ENCODE results near the gene MOAP1. TPM values are rescaled to one million over a fixed set of nuclear protein-coding genes. Genes with fewer than 3 reads are reported as not detected.
"Not testable (repeated sequence)": the region's sequence is repeated elsewhere in the genome, so short reads cannot be mapped to it uniquely, and the experiment has no call there.

MOAP1 gene
- 10 to 100 TPM; 31.2 to 39.0 TPM for total RNA-seq

DNA sequence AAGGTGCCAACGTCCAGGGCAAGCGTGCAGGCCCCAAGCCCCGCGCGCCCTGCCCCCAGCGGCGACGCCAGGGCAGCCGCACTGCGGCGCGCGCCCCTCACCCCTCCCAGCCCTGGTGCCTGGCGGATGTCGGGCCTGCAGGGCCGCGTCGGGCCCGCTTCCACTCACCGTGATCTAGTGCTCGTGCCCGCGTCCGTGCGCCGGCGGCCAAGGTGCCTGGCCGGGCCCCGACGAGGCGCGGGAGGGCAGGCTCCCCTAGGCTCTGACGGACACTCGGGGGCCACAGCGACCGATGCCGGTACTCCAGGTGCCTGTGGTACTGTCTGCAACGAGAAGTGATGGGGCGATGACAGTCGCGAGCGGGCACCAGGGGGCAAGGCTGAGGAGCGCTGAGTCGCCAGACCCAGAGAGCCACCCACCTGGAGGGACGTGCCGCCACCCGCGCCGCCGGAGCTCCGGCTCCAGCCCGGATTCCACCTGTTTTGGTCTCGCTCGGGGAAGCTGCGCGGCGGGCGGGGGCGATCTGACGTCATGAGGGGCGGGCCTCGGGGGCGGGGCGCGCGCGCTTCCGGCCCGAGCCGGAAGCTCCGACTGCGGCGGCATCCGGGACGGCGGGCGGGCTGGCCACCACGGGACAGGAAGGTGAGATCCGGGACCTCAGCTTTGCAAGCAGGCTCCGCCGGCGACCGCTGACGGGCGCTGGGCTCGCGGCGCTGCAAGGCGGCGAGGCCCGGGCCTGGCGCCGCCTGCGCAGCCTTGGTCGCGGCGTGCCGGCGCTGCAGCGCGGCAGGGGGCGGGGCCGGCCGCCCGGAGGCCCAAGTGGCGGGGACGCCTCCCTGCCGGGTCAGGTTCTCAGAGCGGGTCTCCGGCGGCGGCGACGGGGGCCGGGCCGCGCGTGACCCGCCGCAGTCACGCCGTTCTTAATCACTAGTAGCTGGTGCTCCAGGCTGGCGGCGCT lies at the start of gene MOAP1, which contains the start of gene LYSET:
MOAP1 (minus strand) TSS at position 507 of the 958 bp plus-strand sequence. CDS start 655 bp downstream, outside the sequence.
LYSET (plus strand) TSS at position 927 of the 958 bp plus-strand sequence. CDS start 89 bp downstream, outside the sequence.
- Histone ChIP-seq H3K27ac (peak within 1 kb of the TSS; percentile 93 to 95), H3K27me3 (replicated peaks; ENCODE audit: insufficient read depth) (no peaks in the 10 kb centered on the region), H3K36me3 (no peaks in the 10 kb centered on the region), H3K4me3 (peak within 1 kb of the TSS; percentile 85 to 92), H3K9me3 (no peaks in the 10 kb centered on the region), H3K4me1 (replicated peaks) (peaks cover 5% of the 10 kb centered on the region)
- DNase-seq (ENCODE audit: low spot score) = peak; percentile 84
- WGBS = under 1% methylated on average over 69 of the region's 124 CpGs
- TF ChIP-seq CTCF (IDR thresholded peaks at IDR 0.05) = peak in 3 of 4 experiments; percentile 9 to 44 (median 28)
- TF ChIP-seq POLR2A (IDR thresholded peaks at IDR 0.05) = peak; percentile 94
- peak; percentile 79 for TF ChIP-seq POLR2AphosphoS5 (IDR thresholded peaks at IDR 0.05)
- intact Hi-C loops (cut with DNase I) = loop anchor here (5.0 kb wide), 1 partner anchor 67 kb away; the partner anchor contains the start of gene ITPK1

GRCh38 chr14:93233078-93233477 lies 48.4 kb upstream of the MOAP1 start:
- WGBS = 94% methylated on average over 5 of the region's 5 CpGs

GRCh38 chr14:93232159-93232558 lies 47.5 kb upstream of the MOAP1 start:
- no peaks in the 10 kb centered on the region for H3K9me3 ChIP-seq
- no peaks in the 10 kb centered on the region for H3K4me1 ChIP-seq (replicated peaks)
- no peak overlapping the region for H3K4me3 ChIP-seq
- WGBS = 64% methylated on average over 17 of the region's 17 CpGs
- no peak for DNase-seq (ENCODE audit: low spot score)
- no peak for TF ChIP-seq POLR2AphosphoS5 (IDR thresholded peaks at IDR 0.05)
- TF ChIP-seq CTCF (IDR thresholded peaks at IDR 0.05) = no peak
- no peak for TF ChIP-seq POLR2A (IDR thresholded peaks at IDR 0.05)
- intact Hi-C loops (cut with DNase I) = no loop called here
- peaks cover 0 to 3% of the 10 kb centered on the region in 2 donors for H3K36me3 ChIP-seq
- H3K27ac ChIP-seq = no peak overlapping the region
- no peaks in the 10 kb centered on the region for H3K27me3 ChIP-seq (replicated peaks; ENCODE audit: insufficient read depth)

More at GRCh38 chr14:93233078-93233477, 48.4 kb upstream of the MOAP1 start:
- H3K4me3 ChIP-seq; H3K27ac ChIP-seq; H3K9me3 ChIP-seq; H3K4me1 ChIP-seq (replicated peaks); H3K36me3 ChIP-seq; intact Hi-C loops (cut with DNase I); DNase-seq (ENCODE audit: low spot score); H3K27me3 ChIP-seq (replicated peaks; ENCODE audit: insufficient read depth): not testable (repeated sequence)

- Histone ChIP-seq H3K27me3 (replicated peaks; ENCODE audit: insufficient read depth) (no peaks in the 10 kb centered on the region), H3K4me3 (peak overlapping the region; percentile 27 to 30), H3K36me3 (peaks cover 0 to 7% of the 10 kb centered on the region in 2 donors), H3K27ac (no peak overlapping the region), H3K9me3 (no peaks in the 10 kb centered on the region), H3K4me1 (replicated peaks) (no peaks in the 10 kb centered on the region)
- intact Hi-C loops (cut with DNase I) = no loop called here
- WGBS = 18% methylated on average over 39 of the region's 39 CpGs
- no peak for TF ChIP-seq POLR2A (IDR thresholded peaks at IDR 0.05)
- TF ChIP-seq POLR2AphosphoS5 (IDR thresholded peaks at IDR 0.05) = no peak
- no peak for TF ChIP-seq CTCF (IDR thresholded peaks at IDR 0.05)
- DNase-seq (ENCODE audit: low spot score) = no peak
Measured at GRCh38 chr14:93231129-93231979, 46.7 kb upstream of the MOAP1 start.

DNA sequence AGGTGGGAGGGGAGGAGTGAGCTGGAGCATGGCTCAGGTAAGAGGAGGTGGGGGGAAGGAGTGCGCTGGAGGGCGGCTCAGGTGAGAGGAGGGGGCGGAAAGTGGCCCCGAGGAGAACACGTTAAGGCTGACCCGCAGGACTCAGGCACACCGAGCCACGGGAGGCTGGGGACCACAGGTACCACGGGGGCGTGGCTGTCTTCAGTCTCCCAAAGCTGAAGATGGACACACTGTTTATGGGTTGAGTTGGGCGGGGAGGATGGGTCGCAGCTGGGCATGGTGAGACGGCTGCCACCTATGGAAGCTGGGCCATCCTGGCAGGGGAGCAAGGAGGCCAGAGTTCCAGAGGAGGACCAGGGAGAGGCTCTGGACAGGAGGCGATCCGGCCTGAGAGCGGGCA lies 45.8 kb upstream of the MOAP1 start:
- no peaks in the 10 kb centered on the region for H3K27me3 ChIP-seq (replicated peaks; ENCODE audit: insufficient read depth)
- peaks cover 0 to 7% of the 10 kb centered on the region in 2 donors for H3K36me3 ChIP-seq
- H3K27ac ChIP-seq = no peak overlapping the region
- TF ChIP-seq POLR2A (IDR thresholded peaks at IDR 0.05) (no peak), POLR2AphosphoS5 (IDR thresholded peaks at IDR 0.05) (no peak), CTCF (IDR thresholded peaks at IDR 0.05) (no peak)
- H3K9me3 ChIP-seq = no peaks in the 10 kb centered on the region
- no peak for DNase-seq (ENCODE audit: low spot score)
- H3K4me1 ChIP-seq (replicated peaks) = no peaks in the 10 kb centered on the region
- WGBS = 92% methylated on average over 16 of the region's 16 CpGs
- H3K4me3 ChIP-seq = no peak overlapping the region
- intact Hi-C loops (cut with DNase I) = no loop called here
